Fibroblast of lung (primary cell): Measurements from ENCODE around the gene BAZ1B.

Source experiments
- CTCF ChIP-seq, 2 donors: IDR thresholded peaks in 1 of 2; conservative IDR thresholded peaks in 1 of 2; 1 replicate in 1 of 2; 2 replicates in 1 of 2; pipeline ENCODE4 v1.5.1; 2011 to 2012; ENCODE audit warnings: low read length in 2 of 2, control low read depth in 1 of 2, inconsistent platforms in 1 of 2, low read depth in 1 of 2, mild to moderate bottlenecking in 1 of 2
- EZH2 ChIP-seq: IDR thresholded peaks from 2 replicates; pipeline ENCODE4 v1.5.1; 2012; ENCODE audit warnings: low read length, control low read depth, mild to moderate bottlenecking; ENCODE audit errors: missing control alignments

- TF ChIP-seq CTCF (conservative IDR thresholded peaks at IDR 0.05 in 1 of 2, IDR thresholded peaks at IDR 0.05 in 1 of 2; ENCODE audit: low read depth in 1 of 2, low read length in 2 of 2) (no peak), EZH2 (no peak)
Measured at GRCh38 chr7:73397521-73398281, 124.4 kb downstream of the BAZ1B start.
